HG03064 (cell line): Measurements from ENCODE around the gene NCBP2L.
A peak's percentile ranks its signal among the peaks of the same experiment; 100 is the strongest.

Experiments used
- ATAC-seq: cut with Tn5 transposase; IDR thresholded peaks from one replicate; pipeline ENCODE4 v1.9.1; 2021; ENCODE audit warnings: low read depth; ENCODE audit not compliant: unreplicated experiment

The NCBP2L gene

GRCh38 chrX:107750861-107751445, 26.6 kb upstream of the NCBP2L start:
- no peak for ATAC-seq

- ATAC-seq: no peak
These were observed 25.5 kb upstream of the NCBP2L start for GRCh38 chrX:107752043-107752442.

GRCh38 chrX:107752714-107753113, 24.8 kb upstream of the NCBP2L start:
- no peak for ATAC-seq

- no peak for ATAC-seq
These were observed 24.3 kb upstream of the NCBP2L start for GRCh38 chrX:107753187-107753586.

- no peak for ATAC-seq
These were observed 21.8 kb upstream of the NCBP2L start for GRCh38 chrX:107755721-107756120.

GRCh38 chrX:107758231-107758766, 19.2 kb upstream of the NCBP2L start:
- no peak for ATAC-seq

- ATAC-seq: no peak
These were observed 17.0 kb upstream of the NCBP2L start for GRCh38 chrX:107760304-107761077.

GRCh38 chrX:107763647-107764046, 13.9 kb upstream of the NCBP2L start:
- no peak for ATAC-seq

GRCh38 chrX:107764845-107765608, 12.5 kb upstream of the NCBP2L start:
- ATAC-seq: no peak

- no peak for ATAC-seq
These were observed 10.9 kb upstream of the NCBP2L start for GRCh38 chrX:107766470-107767150.

GRCh38 chrX:107768051-107768450, 9.5 kb upstream of the NCBP2L start:
- ATAC-seq: no peak

- ATAC-seq: no peak
These were observed 7.8 kb upstream of the NCBP2L start for GRCh38 chrX:107769581-107770317.

- ATAC-seq: no peak
These were observed 4.3 kb upstream of the NCBP2L start for GRCh38 chrX:107773206-107773605.

- no peak for ATAC-seq
These were observed 3.6 kb upstream of the NCBP2L start for GRCh38 chrX:107773906-107774435.

GRCh38 chrX:107775000-107775733, 2.4 kb upstream of the NCBP2L start:
- ATAC-seq: peak; percentile 17

- peak; percentile 73 for ATAC-seq
These were observed 1.6 kb upstream of the NCBP2L start, which contains the start of gene TSC22D3 for GRCh38 chrX:107775734-107776511. TSS of gene TSC22D3 (minus strand) at chrX:107775787. CDS start at chrX:107775419, 368 bp downstream.

- no peak for ATAC-seq
These were observed 641 bp upstream of the NCBP2L start for GRCh38 chrX:107776649-107777535.
